Prostate gland (tissue), 2 donors: Measurements from ENCODE around the gene TGIF2. TPM values are rescaled to one million over a fixed set of nuclear protein-coding genes. Genes with fewer than 3 reads are reported as not detected.

ENCODE experiments used
- DNase-seq: peaks from one replicate; pipeline ENCODE4 v3.0.0-alpha.2; 2019; ENCODE audit warnings: low spot score
- H3K27ac ChIP-seq, 2 donors: fragments of 200-600 bp; sonication (generic); 2 replicates each; pipeline ENCODE4 v1.5.1; 2017 to 2019
- H3K27me3 ChIP-seq: fragments of 200-600 bp; sonication (generic); replicated peaks from 2 replicates; pipeline ENCODE4 v1.5.1; 2019; ENCODE audit not compliant: insufficient read depth
- H3K36me3 ChIP-seq, 2 donors: fragments of 200-600 bp; sonication (generic); 1 replicate in 1 of 2; 2 replicates in 1 of 2; pipeline versions ENCODE4 v1.5.1 to v1.8.1; 2017 to 2019
- H3K4me1 ChIP-seq: fragments of 200-600 bp; sonication (generic); replicated peaks from 2 replicates; pipeline ENCODE4 v1.5.1; 2019
- H3K4me3 ChIP-seq, 2 donors: fragments of 200-600 bp; sonication (generic); 2 replicates each; pipeline ENCODE4 v1.5.1; 2017 to 2019
- H3K9me3 ChIP-seq: fragments of 200-600 bp; sonication (generic); 2 replicates; pipeline ENCODE4 v1.5.1; 2017
- CTCF ChIP-seq, 4 experiments: fragments of 200-600 bp in 2 of 4; fragments of 450-650 bp in 2 of 4; sonication (generic) in 2 of 4; IDR thresholded peaks; 1 replicate in 3 of 4; 2 replicates in 1 of 4; pipeline ENCODE4 v1.5.1; 2016 to 2019; ENCODE audit warnings: antibody characterized with exemption in 4 of 4, mild to moderate bottlenecking in 2 of 4, moderate library complexity in 2 of 4
- POLR2A ChIP-seq: fragments of 450-650 bp; IDR thresholded peaks from one replicate; pipeline ENCODE4 v1.6.1; 2016; ENCODE audit warnings: antibody characterized with exemption, mild to moderate bottlenecking
- POLR2AphosphoS5 ChIP-seq: sonication (generic); formaldehyde crosslinking; IDR thresholded peaks from one replicate; pipeline ENCODE4 v1.6.1; 2017; ENCODE audit warnings: antibody characterized with exemption
- WGBS: methylation state at CpG from one replicate; pipeline ENCODE4 v1.1.5; 2018; 5-methylcytosine and 5-hydroxymethylcytosine counted together
- intact Hi-C: fragments of 100-400 bp; cut with DNase I; formaldehyde crosslinking; loops from one replicate; pipeline ENCODE4 v1.14.2; 2022
- total RNA-seq, 2 donors: library from RNA; depleted of rRNA; stranded (reverse); fragments of >200 nt; gene quantifications; one replicate each; pipeline ENCODE4 v1.1.0, GENCODE V29; 2016

The TGIF2 gene
- total RNA-seq, 2 donors from 2014 or later: 16.7 to 34.8 TPM

- H3K4me3 ChIP-seq: no peak overlapping the region
- WGBS: 93% methylated on average over 3 of the region's 3 CpGs
- no peaks in the 10 kb centered on the region for H3K27me3 ChIP-seq
- no peak overlapping the region for H3K27ac ChIP-seq
- H3K36me3 ChIP-seq: no peaks in the 10 kb centered on the region
- no peak for DNase-seq
- TF ChIP-seq POLR2A: no peak
- TF ChIP-seq POLR2AphosphoS5: no peak
- no peak for TF ChIP-seq CTCF (IDR thresholded peaks at IDR 0.05)
- intact Hi-C loops: no loop called here
- H3K4me1 ChIP-seq: no peaks in the 10 kb centered on the region
- no peaks in the 10 kb centered on the region for H3K9me3 ChIP-seq
Observed at GRCh38 chr20:36565520-36565919, 7.9 kb upstream of the TGIF2 start.

- TF ChIP-seq POLR2A (no peak), CTCF (IDR thresholded peaks at IDR 0.05) (no peak), POLR2AphosphoS5 (no peak)
- Histone ChIP-seq H3K9me3 (no peaks in the 10 kb centered on the region), H3K36me3 (no peaks in the 10 kb centered on the region), H3K4me3 (no peak overlapping the region), H3K4me1 (no peaks in the 10 kb centered on the region), H3K27ac (no peak overlapping the region), H3K27me3 (no peaks in the 10 kb centered on the region)
- intact Hi-C loops: loop anchor here (5.0 to 10.0 kb wide), 2 partner anchors 37 to 295 kb away; partner anchors contain the start of gene RAB5IF
- no peak for DNase-seq
- 87% methylated on average over 7 of the region's 7 CpGs for WGBS
Observed at GRCh38 chr20:36569847-36570429, 3.5 kb upstream of the TGIF2 start.

- WGBS: 54% methylated on average over 17 of the region's 17 CpGs
- Histone ChIP-seq H3K27me3 (no peaks in the 10 kb centered on the region), H3K27ac (peak overlapping the region; percentile 92 to 94), H3K4me1 (peaks cover 2% of the 10 kb centered on the region), H3K36me3 (no peaks in the 10 kb centered on the region), H3K9me3 (no peaks in the 10 kb centered on the region), H3K4me3 (no peak overlapping the region)
- intact Hi-C loops: loop anchor here (5.0 to 10.0 kb wide), 2 partner anchors 35 to 293 kb away; partner anchors contain the start of gene RAB5IF
- no peak for DNase-seq
- TF ChIP-seq CTCF (IDR thresholded peaks at IDR 0.05): no peak
- no peak for TF ChIP-seq POLR2AphosphoS5
- TF ChIP-seq POLR2A: no peak
Observed at GRCh38 chr20:36571564-36572504, 1.6 kb upstream of the TGIF2 start.

GRCh38 chr20:36572701-36573102 is 695 bp upstream of the TGIF2 start:
- Histone ChIP-seq H3K4me1 (peaks cover 2% of the 10 kb centered on the region), H3K9me3 (no peaks in the 10 kb centered on the region), H3K27ac (peak overlapping the region; percentile 92 to 94), H3K36me3 (no peaks in the 10 kb centered on the region), H3K4me3 (peak overlapping the region; percentile 75 to 88), H3K27me3 (no peaks in the 10 kb centered on the region)
- DNase-seq: peak; percentile 7
- WGBS: 33% methylated on average over 18 of the region's 20 CpGs
- intact Hi-C loops: loop anchor here (5.0 to 10.0 kb wide), 2 partner anchors 35 to 292 kb away; partner anchors contain the start of gene RAB5IF
- TF ChIP-seq POLR2AphosphoS5 (no peak), POLR2A (no peak), CTCF (IDR thresholded peaks at IDR 0.05) (no peak)
